ENCODE measurements around the gene USP54. TPM values are rescaled to one million over a fixed set of nuclear protein-coding genes. Genes with fewer than 3 reads are reported as not detected.

The USP54 gene
- total RNA-seq, 4 donors from 2014 or later = 96.6 to 172 (median 125) TPM

- H3K9me3 ChIP-seq = no peaks in the 10 kb centered on the region
- peaks cover 0 to 65% (median 24%) of the 10 kb centered on the region in 4 donors for H3K4me1 ChIP-seq
- peak; percentile 55 to 61 for DNase-seq (ENCODE audit: low spot score in 2 of 2)
- H3K27me3 ChIP-seq = no peaks in the 10 kb centered on the region
- H3K4me3 ChIP-seq = peak overlapping the region in 1 of 4 donors; percentile 8
- TF ChIP-seq EP300 (IDR thresholded peaks at IDR 0.05) = peak; percentile 70 to 95
- TF ChIP-seq CTCF (IDR thresholded peaks at IDR 0.05) = no peak
- TF ChIP-seq POLR2A (IDR thresholded peaks at IDR 0.05) = peak in 1 of 2 donors; percentile 33
- H3K36me3 ChIP-seq = no peaks in the 10 kb centered on the region
- 31 to 38% methylated on average over 3 of the region's 3 CpGs for WGBS, 2 donors
- peak overlapping the region; percentile 76 to 95 (median 84) for H3K27ac ChIP-seq
These were observed 38.1 kb downstream of the USP54 start for GRCh38 chr10:73552819-73553715.

DNA sequence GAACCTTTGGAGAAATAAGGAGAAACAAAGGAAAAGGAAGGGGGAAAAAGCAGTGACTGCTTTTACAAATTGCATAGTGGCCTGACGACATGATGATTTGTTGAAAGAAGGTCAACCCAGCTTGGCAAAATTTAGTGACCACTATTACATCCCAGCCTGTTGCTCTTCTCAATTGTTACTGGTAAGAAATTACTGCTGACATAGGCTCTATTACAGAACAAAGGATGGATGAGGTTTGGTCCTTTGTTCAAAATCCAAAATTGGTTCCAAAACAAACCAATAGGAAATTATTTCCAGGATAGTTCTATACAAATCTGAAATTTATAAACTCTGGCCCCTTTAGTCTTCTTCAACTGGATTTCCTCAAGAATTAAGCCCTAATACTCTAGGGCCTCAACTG is 39.6 kb downstream of the USP54 start:
- WGBS, 2 donors = 80 to 92% methylated on average over 1 of the region's 1 CpG
- Histone ChIP-seq H3K27me3 (no peaks in the 10 kb centered on the region), H3K9me3 (no peaks in the 10 kb centered on the region), H3K4me3 (no peak overlapping the region), H3K4me1 (peaks cover 0 to 56% (median 21%) of the 10 kb centered on the region in 4 donors), H3K36me3 (no peaks in the 10 kb centered on the region), H3K27ac (peak overlapping the region; percentile 76 to 95 (median 84))
- DNase-seq (ENCODE audit: low spot score in 2 of 2) = no peak
- TF ChIP-seq EP300 (IDR thresholded peaks at IDR 0.05) (no peak), CTCF (IDR thresholded peaks at IDR 0.05) (no peak), POLR2A (IDR thresholded peaks at IDR 0.05) (no peak)

- H3K27ac ChIP-seq = no peak overlapping the region
- 58 to 60% methylated on average over 2 of the region's 2 CpGs for WGBS, 2 donors
- no peak for DNase-seq (ENCODE audit: low spot score in 2 of 2)
- TF ChIP-seq CTCF (IDR thresholded peaks at IDR 0.05) (no peak), EP300 (IDR thresholded peaks at IDR 0.05) (no peak), POLR2A (IDR thresholded peaks at IDR 0.05) (no peak)
- no peak overlapping the region for H3K4me3 ChIP-seq
- peaks cover 0 to 44% (median 0%) of the 10 kb centered on the region in 3 donors for H3K36me3 ChIP-seq
- no peaks in the 10 kb centered on the region for H3K27me3 ChIP-seq
- no peaks in the 10 kb centered on the region for H3K9me3 ChIP-seq
- H3K4me1 ChIP-seq = peaks cover 0 to 15% (median 0%) of the 10 kb centered on the region in 4 donors
These were observed 45.8 kb downstream of the USP54 start for GRCh38 chr10:73545357-73545756.

- Histone ChIP-seq H3K36me3 (peaks cover 0 to 67% (median 0%) of the 10 kb centered on the region in 3 donors), H3K27ac (peak overlapping the region in 2 of 4 donors; percentile 73 to 85), H3K4me3 (no peak overlapping the region), H3K9me3 (no peaks in the 10 kb centered on the region), H3K27me3 (no peaks in the 10 kb centered on the region), H3K4me1 (peaks cover 0 to 34% (median 2%) of the 10 kb centered on the region in 4 donors)
- DNase-seq (ENCODE audit: low spot score in 2 of 2) = no peak
- TF ChIP-seq POLR2A (IDR thresholded peaks at IDR 0.05) = no peak
- no peak for TF ChIP-seq EP300 (IDR thresholded peaks at IDR 0.05)
- no peak for TF ChIP-seq CTCF (IDR thresholded peaks at IDR 0.05)
- WGBS, 2 donors = 83 to 90% methylated on average over 6 to 7 of the region's 7 CpGs
These were observed 53.4 kb downstream of the USP54 start for GRCh38 chr10:73537709-73538108.

DNA sequence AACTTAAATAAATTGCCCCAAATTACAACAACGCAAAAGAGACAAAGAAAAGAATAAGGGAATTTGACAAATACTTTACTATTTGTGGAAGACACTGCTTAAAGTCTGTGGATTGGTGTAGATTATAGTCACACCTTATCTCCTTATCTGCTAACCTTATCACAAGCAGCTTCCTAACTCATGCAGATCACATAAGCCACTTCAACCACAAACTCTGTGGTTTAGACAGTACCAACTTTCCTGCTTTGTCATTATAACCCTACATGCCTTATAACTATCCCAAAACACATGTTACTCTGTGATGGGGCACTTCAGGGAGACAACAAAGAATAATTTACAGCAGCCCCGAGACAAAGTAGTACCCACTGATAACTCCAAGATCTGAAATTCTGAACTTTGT is 53.9 kb downstream of the USP54 start:
- Histone ChIP-seq H3K27ac (peak overlapping the region in 2 of 4 donors; percentile 73 to 85), H3K4me1 (peaks cover 0 to 34% (median 2%) of the 10 kb centered on the region in 4 donors), H3K36me3 (peaks cover 0 to 67% (median 0%) of the 10 kb centered on the region in 3 donors), H3K27me3 (no peaks in the 10 kb centered on the region), H3K9me3 (no peaks in the 10 kb centered on the region), H3K4me3 (no peak overlapping the region)
- WGBS, 2 donors = 54 to 57% methylated on average over 2 of the region's 2 CpGs
- TF ChIP-seq EP300 (IDR thresholded peaks at IDR 0.05) = no peak
- no peak for TF ChIP-seq CTCF (IDR thresholded peaks at IDR 0.05)
- TF ChIP-seq POLR2A (IDR thresholded peaks at IDR 0.05) = no peak
- DNase-seq (ENCODE audit: low spot score in 2 of 2) = no peak

Data from tibial nerve (tissue), 4 donors.